HepG2 (cell line): Measurements from ENCODE around the gene TET2.

Experiments used
- KDM1A ChIP-seq: IDR thresholded peaks from 2 replicates; pipeline ENCODE4 v1.6.1; 2016; ENCODE audit warnings: missing compliant biosample characterization
- POLR2A ChIP-seq, 2 experiments: IDR thresholded peaks; 2 replicates each; pipeline ENCODE4 v1.6.1; 2011; ENCODE audit warnings: low read depth in 2 of 2, low read length in 2 of 2, mild to moderate bottlenecking in 1 of 2, moderate library complexity in 1 of 2; ENCODE audit not compliant: insufficient read depth in 1 of 2
- TF ChIP-seq, protein P1 (sequence below): IDR thresholded peaks from 2 replicates; pipeline ENCODE4 v1.6.1; 2016
- TF ChIP-seq, protein P2 (sequence below): sonication (generic); formaldehyde crosslinking; IDR thresholded peaks from 2 replicates; pipeline ENCODE4 v1.8.1; 2022; ENCODE audit warnings: mild to moderate bottlenecking, missing genetic modification reagents

DNA sequence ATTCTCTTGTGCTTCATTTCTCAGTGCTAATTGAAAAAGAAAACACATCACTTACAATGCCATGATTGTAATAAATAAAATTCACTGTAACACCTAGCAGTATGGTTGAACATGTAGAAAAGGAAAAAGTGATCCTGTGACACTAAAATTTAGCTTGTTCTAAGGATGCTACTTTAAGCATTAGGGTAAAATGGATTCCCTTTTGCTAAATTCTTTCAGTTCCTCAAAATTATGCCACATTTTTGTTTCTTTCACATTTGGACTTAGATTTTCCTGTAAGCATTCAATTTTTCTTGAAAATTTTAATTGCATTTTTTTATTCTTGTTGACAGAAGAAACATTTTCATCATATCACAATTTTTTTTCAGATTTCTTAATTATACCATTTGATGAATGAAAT lies 19.4 kb downstream of the TET2 start:
- TF ChIP-seq KDM1A (CRISPR knock-in tag) (no peak), POLR2A (IDR thresholded peaks at IDR 0.05; ENCODE audit: insufficient read depth in 1 of 2, low read depth in 2 of 2, low read length in 2 of 2) (no peak)
- TF ChIP-seq, protein P1, sequence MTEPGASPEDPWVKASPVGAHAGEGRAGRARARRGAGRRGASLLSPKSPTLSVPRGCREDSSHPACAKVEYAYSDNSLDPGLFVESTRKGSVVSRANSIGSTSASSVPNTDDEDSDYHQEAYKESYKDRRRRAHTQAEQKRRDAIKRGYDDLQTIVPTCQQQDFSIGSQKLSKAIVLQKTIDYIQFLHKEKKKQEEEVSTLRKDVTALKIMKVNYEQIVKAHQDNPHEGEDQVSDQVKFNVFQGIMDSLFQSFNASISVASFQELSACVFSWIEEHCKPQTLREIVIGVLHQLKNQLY = no peak
- TF ChIP-seq, protein P2, sequence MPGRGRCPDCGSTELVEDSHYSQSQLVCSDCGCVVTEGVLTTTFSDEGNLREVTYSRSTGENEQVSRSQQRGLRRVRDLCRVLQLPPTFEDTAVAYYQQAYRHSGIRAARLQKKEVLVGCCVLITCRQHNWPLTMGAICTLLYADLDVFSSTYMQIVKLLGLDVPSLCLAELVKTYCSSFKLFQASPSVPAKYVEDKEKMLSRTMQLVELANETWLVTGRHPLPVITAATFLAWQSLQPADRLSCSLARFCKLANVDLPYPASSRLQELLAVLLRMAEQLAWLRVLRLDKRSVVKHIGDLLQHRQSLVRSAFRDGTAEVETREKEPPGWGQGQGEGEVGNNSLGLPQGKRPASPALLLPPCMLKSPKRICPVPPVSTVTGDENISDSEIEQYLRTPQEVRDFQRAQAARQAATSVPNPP (CRISPR knock-in tag) = no peak
